Measurements from ENCODE around the gene EXOSC6. TPM values are rescaled to one million over a fixed set of nuclear protein-coding genes. Genes with fewer than 3 reads are reported as not detected.

The EXOSC6 gene
- total and polyA plus RNA-seq, 2 of the 4 experiments (the other 2 are of a cell fraction), result 5.8 to 7.0 TPM

Small RNA genes lying within 50 kb of the gene (microRNA-seq; reads per million reads assigned to microRNA genes)
- gene AC009060.2 (ENCODE audit: insufficient read depth, insufficient read length) (not detected), gene RN7SL279P (ENCODE audit: insufficient read depth, insufficient read length) (not detected)

Small RNA genes lying within 50 kb of the gene (small RNA-seq; reads per million reads assigned to genes)
- 0 reads per million in 5 experiments for gene AC009060.2
- gene RN7SL279P, result 0 reads per million in 5 experiments

Other genes starting within 250 kb of the EXOSC6 start
- gene PDPR, start 137.6 kb downstream of the EXOSC6 start, total RNA-seq (2012; rRNA removed), result 10.0 and 12.2 TPM in 2 replicates
- 19.0 and 19.4 TPM in 2 replicates for gene PDPR, start 137.6 kb downstream of the EXOSC6 start, polyA plus RNA-seq (2012; rRNA removed)
- not detected in 2 replicates for gene CLEC18C, start 78.2 kb downstream of the EXOSC6 start, total RNA-seq (2012; rRNA removed)
- gene CLEC18C, start 78.2 kb downstream of the EXOSC6 start, polyA plus RNA-seq (2012; rRNA removed), result 0.03 TPM in 1 of 2 replicates, not detected in the other
- 125 and 139 TPM in 2 replicates for gene AARS1, start 37.6 kb upstream of the EXOSC6 start, total RNA-seq (2012; rRNA removed)
- gene AARS1, start 37.6 kb upstream of the EXOSC6 start, polyA plus RNA-seq (2012; rRNA removed), result 90.6 and 104 TPM in 2 replicates
- gene DDX19B, start 47.2 kb upstream of the EXOSC6 start, total RNA-seq (2012; rRNA removed), result 26.1 and 33.3 TPM in 2 replicates
- 36.0 and 41.0 TPM in 2 replicates for gene DDX19B, start 47.2 kb upstream of the EXOSC6 start, polyA plus RNA-seq (2012; rRNA removed)
- gene DDX19A, start 95.0 kb upstream of the EXOSC6 start, total RNA-seq (2012; rRNA removed), result 52.2 and 69.5 TPM in 2 replicates
- gene DDX19A, start 95.0 kb upstream of the EXOSC6 start, polyA plus RNA-seq (2012; rRNA removed), result 41.1 and 44.7 TPM in 2 replicates
- gene ST3GAL2, start 187.2 kb upstream of the EXOSC6 start, total RNA-seq (2012; rRNA removed), result 16.4 and 17.4 TPM in 2 replicates
- 17.7 and 18.3 TPM in 2 replicates for gene ST3GAL2, start 187.2 kb upstream of the EXOSC6 start, polyA plus RNA-seq (2012; rRNA removed)
- gene FCSK, start 202.7 kb upstream of the EXOSC6 start, total RNA-seq (2012; rRNA removed), result 5.3 and 6.1 TPM in 2 replicates
- gene FCSK, start 202.7 kb upstream of the EXOSC6 start, polyA plus RNA-seq (2012; rRNA removed), result 7.2 and 8.3 TPM in 2 replicates

Data from IMR-90 (cell line).